Measurements from ENCODE around the gene PPA1.

- TF ChIP-seq POLR2AphosphoS5 (IDR thresholded peaks at IDR 0.05; ENCODE audit: low read depth, low read length), result no peak
- no peak for TF ChIP-seq POLR2A (IDR thresholded peaks at IDR 0.05; ENCODE audit: low read depth, low read length)
- TF ChIP-seq SPI1 (IDR thresholded peaks at IDR 0.05; ENCODE audit: low read depth, low read length), result no peak
- no peak for TF ChIP-seq TAF1 (IDR thresholded peaks at IDR 0.05; ENCODE audit: low read depth, low read length)
- no peak for TF ChIP-seq POU2F2 (IDR thresholded peaks at IDR 0.05; ENCODE audit: low read depth, low read length)
Observed at GRCh38 chr10:70265032-70265689, 31.9 kb upstream of the PPA1 start.
